Stimulated activated CD8-positive, alpha-beta memory T cell treated with anti-CD3 and anti-CD28 coated beads, Interleukin-12 subunit alpha, Interleukin-12 subunit beta, amount 100 ng/mL, for 1 hour (primary cell): Measurements from ENCODE around the gene WDR59.

Experiments used
- DNase-seq: peaks from one replicate; pipeline ENCODE4 v3.0.0-alpha.2; 2020; ENCODE audit warnings: low read depth

WDR59 gene

DNA sequence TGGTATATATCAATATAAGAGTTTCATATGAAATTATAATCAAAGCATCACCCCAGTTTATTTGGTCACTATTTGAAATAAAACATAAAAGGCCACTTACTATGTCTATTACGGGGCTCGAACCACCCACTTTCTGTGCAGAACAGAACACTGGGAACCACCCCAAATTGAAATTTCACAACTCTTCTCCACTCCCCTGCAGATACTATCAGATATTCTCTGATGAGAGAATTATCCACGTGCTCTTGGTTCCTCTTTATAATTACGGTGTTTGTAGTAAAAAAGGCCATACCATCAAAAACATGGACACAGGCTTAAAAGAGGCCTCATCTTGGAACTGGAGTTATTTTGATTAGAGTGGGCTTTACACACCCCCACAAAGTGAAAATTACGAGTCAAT lies 82.8 kb downstream of the WDR59 start:
- DNase-seq: no peak

GRCh38 chr16:74901606-74902005 lies 83.3 kb downstream of the WDR59 start:
- no peak for DNase-seq

DNA sequence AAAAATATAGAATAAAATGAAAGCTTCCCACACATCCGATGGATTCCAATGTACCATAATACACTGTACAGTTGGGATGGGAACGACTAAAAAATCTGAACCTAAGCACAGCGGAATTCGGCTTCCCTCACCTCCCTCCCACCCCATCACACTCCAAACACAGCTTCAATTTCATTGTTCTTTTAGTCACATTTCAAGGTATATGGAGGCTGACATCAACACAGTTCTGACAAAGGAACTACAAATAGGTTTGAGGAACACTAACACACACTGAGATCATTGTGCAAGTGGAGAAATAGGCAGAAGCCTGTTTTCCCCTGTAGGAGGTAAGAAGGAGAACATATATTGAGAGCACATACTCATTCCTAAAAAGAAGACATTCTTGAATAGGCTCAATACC lies 85.1 kb downstream of the WDR59 start:
- no peak for DNase-seq

DNA sequence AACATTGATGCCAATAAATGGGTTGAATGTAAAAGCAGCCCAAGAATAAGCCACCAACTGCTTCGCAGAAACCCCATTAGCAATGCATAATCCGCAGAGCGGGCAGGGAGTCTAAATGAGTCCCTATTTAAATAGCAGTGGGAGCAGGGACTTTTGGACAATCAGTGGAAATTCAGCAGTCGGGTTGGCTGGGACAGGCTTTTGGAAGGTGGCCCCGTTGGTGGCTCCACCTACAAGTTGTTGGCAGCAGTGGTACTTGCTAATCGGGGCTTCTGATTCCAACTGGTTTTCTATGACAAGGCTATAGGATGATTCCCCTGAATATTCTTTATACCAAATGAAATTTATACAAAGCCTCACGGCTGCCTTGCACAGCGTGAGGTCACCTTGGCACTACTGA lies 86.3 kb downstream of the WDR59 start:
- no peak for DNase-seq

DNA sequence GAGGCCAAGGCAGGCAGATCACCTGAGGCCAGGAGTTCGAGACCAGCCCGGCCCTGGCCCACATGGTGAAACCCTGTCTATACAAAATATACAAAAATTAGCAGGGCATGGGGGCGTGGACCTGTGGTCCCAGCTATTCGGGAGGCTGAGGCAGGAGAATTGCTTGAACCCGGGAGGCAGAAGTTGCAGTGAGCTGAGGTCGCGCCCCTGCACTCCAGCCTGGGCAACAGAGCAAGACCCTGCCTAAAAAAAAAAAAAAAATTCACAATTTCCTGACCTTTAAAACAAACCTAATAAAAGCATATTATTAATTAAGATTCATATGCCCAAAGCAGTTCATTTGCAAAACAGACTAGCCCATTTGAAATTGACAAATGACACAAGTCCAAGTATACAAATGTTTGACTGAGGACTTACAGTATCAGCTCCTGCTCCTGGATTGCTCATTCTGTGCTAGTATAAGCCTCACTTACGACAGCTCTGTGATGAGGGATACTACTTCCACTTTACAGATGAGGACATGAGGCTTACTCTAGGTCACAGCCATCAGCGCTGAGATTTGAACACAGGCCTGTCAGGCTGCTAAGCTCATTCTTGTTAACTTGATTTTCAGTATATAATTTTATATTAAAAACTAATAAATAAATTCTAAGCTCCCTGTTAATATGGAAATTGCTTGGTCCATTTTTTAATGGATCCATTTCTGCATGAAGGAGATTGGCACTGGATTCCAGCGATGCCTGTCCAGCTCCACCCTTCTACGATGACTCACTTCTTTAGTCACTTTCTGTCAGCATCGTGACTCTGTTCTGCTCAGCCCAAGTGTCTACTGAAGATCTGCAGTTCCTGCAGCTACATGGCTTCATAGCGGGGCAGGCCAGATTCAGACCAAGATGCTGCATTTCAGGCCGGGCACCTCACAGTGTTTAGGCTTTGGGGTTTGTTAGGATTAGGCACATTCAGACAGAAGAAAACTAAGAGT lies 88.2 kb downstream of the WDR59 start:
- DNase-seq: no peak

DNA sequence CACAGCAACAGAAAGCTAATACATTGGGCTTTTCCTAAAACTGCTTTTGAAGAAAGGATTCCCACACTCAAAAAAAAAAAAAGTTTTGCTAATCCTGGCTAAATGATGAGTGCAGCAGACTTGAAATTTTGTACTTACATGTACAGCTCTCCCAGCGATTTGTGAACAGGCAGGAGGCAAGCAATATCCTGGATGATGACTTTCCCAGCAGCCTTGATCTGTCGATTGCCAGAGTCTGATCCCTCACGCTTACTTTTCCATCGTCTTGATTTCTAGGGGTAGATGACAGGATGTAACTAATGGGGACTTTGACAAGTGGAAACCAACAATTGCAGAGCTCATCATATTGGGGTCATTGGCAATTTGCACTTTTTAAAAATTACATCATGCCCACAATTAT lies 91.4 kb downstream of the WDR59 start:
- no peak for DNase-seq

- DNase-seq: no peak
Observed at GRCh38 chr16:74892574-74893461, 92.1 kb downstream of the WDR59 start.

GRCh38 chr16:74888888-74889287 lies 96.0 kb downstream of the WDR59 start:
- no peak for DNase-seq

DNA sequence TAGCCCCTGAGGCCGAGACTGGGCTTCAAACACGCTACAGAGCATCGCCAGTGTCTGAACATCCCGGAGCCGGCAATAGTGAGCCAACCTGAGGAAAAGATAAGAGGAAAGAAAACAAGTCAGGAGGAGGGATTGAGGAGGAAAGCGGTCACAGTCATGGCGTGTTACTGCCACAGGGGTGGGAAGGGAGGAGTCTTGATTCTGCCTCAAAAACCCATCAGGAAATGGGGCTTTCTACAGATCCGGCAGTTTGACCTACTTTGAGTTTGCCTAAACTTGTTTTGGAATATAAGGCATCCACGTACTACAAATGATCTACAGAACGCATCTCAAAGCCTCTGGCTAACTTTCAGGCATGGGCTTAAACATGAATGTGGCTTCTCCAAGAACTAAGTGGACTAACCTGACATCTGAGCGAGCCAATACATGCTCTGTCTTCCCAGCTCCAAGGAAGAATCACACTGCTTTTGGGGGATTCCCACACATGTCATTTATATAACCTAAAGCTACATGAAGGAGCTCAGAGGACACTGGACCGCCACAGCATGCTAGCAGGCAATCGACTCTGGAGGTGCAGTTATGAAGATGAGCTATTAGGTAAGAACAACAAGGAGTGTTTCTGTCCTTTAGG lies 96.6 kb downstream of the WDR59 start:
- DNase-seq: no peak

- DNase-seq: no peak
Observed at GRCh38 chr16:74887084-74887483, 97.8 kb downstream of the WDR59 start.

GRCh38 chr16:74877706-74878105 lies 107.2 kb downstream of the WDR59 start:
- DNase-seq: no peak

DNA sequence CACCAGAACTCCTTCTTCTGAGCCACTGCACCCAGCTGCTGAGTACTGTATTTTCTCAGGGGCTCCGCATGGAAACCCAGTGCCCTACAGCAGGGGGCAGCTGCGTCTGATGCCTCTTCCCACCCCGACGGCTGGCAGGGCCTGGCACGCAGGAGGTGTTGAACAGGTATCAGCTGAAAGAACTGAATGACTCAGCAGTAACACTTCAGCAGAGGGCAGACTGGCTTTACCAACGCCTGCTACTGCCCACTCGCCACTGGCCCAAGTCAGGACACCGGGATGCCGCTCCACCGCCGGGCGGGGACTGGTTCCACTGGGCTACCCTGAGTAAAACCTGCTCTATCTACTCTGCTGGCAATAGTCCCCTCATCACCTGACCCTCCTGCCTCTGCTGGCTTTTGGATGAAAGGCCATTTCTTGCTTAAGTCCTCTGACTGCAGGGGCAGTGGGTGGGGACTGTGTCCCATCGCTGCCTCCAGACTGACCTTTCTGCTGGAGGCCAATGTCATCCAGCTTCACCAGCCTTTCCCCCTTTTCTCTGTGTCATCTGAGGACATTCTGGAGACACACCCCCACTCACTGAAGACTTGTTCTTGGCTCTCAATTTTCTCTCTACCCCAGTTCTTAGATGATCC lies 109.9 kb downstream of the WDR59 start:
- no peak for DNase-seq

GRCh38 chr16:74874123-74874522 lies 110.8 kb downstream of the WDR59 start:
- no peak for DNase-seq

DNA sequence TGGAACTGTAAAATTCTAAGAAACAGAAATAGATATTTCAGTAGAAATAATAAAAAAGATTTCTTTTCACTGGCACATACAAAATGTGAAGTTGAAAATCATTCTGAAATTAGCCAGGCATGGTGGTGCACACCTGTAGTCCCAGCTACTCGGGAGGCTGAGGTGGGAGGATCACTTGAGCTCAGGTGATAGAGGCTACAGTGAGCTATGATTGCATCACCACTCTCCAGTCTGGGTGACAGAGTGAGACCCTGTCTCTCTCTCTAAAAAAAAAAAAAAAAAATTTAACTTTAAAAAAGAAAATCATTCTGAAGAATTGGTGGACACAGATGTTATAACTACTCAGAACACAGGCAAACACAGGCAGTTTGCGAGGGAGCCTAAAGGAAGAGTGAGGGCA lies 112.6 kb downstream of the WDR59 start:
- DNase-seq: no peak

- no peak for DNase-seq
Observed at GRCh38 chr16:74871608-74872007, 113.3 kb downstream of the WDR59 start.

- no peak for DNase-seq
Observed at GRCh38 chr16:74868501-74868900, 116.4 kb downstream of the WDR59 start.

DNA sequence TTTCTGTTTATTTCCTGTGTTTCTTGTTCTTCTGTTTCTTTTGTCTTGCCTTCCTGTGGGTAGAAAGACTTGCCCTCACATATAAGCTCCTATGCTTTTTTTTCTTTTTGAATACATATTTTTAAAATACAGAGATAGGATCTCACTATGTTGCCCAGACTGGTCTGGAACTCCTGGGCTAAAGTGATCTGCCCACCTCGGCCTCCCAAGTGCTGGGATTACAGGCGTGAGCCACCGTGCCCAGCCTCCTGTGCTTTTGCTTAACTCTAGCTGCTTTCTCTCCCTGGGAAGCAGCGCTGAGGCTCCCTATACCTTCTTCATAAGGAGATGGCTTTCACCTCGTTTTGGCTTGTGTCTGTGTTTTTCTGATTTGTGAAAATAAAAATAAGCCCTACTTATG lies 116.9 kb downstream of the WDR59 start:
- no peak for DNase-seq

GRCh38 chr16:74867281-74867849 lies 117.6 kb downstream of the WDR59 start:
- DNase-seq: no peak

DNA sequence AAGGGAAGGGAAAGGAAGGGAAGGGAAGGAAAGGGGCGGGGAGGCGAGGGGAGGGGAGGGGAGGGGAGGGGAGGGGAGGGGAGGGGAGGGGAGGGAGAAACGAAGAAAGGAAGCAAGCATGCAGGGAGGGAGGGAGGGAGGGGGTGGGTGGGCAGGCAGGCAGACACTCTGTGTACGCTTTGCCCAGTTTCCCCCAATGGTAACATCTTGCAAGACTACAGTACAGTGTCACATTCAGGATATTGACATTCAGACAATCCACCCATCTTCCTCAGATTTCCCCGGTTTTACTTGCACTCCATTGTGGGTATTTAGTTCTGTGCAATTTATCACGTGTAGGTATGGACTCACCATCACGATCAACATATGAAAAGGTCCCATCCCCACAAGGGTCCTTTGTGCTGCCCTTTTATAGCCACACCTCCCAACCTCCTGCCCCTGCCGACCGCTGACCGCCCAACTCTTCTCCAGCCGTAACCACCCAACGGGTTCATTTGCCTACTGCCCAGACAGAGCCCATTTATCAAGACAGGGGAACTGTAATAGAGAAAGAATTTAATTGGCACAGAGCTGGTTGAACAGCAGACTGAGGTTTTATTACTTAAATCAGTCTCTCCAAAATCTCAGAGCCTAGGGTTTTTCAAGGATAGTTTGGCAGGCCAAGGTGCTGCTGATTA lies 118.9 kb downstream of the WDR59 start:
- no peak for DNase-seq

DNA sequence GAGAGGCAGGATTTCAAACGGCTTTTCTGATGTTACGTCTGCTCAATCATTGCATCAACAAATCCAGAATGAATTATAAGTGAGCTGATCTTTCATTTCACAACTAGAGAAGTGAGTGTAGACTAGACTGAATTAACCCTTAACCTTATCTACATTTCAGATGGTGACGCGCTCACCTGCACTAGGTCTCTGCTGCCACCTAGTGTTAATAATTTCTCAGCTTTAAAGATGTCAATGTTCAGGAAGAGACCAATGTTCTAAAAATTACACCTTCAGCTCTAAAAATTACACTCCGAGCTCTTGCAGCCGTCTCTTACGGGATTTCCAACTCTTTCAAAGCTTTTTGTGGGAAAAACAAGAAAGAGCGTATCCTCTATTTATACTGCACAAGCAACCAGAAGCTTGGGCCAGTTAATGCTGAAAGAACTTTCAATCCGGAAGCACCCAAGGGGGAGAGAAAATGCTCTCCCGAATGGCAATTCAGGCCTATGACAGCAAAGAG lies 122.1 kb downstream of the WDR59 start:
- DNase-seq: no peak

- DNase-seq: no peak
Observed at GRCh38 chr16:74852500-74852875, 132.4 kb downstream of the WDR59 start.
